Subcutaneous adipose tissue (tissue), 4 donors: Measurements from ENCODE around the gene TGFBI. TPM values are rescaled to one million over a fixed set of nuclear protein-coding genes. Genes with fewer than 3 reads are reported as not detected.

Experiments used
- total RNA-seq, 4 donors: library from RNA; depleted of rRNA; stranded (reverse); fragments of >200 nt; gene quantifications; one replicate each; pipeline ENCODE4 v1.1.0, GENCODE V29; 2016
- TF ChIP-seq, protein P1 (sequence below): fragments of 450-650 bp; IDR thresholded peaks from one replicate; pipeline ENCODE4 v1.5.1; 2016; ENCODE audit warnings: low read depth, mild to moderate bottlenecking, control low read depth, antibody characterized with exemption, moderate library complexity

Gene TGFBI
- 100 to 1,000 TPM; 133 to 240 (median 164) TPM for total RNA-seq

- TF ChIP-seq, protein P1, sequence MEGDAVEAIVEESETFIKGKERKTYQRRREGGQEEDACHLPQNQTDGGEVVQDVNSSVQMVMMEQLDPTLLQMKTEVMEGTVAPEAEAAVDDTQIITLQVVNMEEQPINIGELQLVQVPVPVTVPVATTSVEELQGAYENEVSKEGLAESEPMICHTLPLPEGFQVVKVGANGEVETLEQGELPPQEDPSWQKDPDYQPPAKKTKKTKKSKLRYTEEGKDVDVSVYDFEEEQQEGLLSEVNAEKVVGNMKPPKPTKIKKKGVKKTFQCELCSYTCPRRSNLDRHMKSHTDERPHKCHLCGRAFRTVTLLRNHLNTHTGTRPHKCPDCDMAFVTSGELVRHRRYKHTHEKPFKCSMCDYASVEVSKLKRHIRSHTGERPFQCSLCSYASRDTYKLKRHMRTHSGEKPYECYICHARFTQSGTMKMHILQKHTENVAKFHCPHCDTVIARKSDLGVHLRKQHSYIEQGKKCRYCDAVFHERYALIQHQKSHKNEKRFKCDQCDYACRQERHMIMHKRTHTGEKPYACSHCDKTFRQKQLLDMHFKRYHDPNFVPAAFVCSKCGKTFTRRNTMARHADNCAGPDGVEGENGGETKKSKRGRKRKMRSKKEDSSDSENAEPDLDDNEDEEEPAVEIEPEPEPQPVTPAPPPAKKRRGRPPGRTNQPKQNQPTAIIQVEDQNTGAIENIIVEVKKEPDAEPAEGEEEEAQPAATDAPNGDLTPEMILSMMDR = no peak
Observed at GRCh38 chr5:136028782-136029742, at the start of gene TGFBI. Gene TGFBI, plus strand, starts transcription at chr5:136028988. Its CDS starts 68 bp downstream, at chr5:136029056.

DNA sequence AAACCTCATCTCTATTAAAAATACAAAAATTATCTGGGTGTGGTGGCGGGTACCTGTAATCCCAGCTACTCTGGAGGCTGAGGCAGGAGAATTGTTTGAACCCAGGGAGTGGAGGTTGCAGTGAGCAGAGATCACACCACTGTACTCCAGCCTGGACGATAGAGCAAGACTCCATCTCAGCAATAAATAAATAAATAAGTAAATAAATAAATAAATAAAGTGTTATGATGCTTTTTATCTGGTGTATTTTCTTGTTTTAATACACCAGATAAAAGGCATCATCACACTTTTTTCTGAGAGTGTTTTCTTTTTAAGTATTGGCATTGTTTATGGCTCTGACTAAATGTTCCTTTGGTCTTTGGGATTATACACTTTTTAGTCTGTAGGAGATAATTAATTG, 49.8 kb upstream of the TGFBI start:
- TF ChIP-seq, protein P1 = no peak

DNA sequence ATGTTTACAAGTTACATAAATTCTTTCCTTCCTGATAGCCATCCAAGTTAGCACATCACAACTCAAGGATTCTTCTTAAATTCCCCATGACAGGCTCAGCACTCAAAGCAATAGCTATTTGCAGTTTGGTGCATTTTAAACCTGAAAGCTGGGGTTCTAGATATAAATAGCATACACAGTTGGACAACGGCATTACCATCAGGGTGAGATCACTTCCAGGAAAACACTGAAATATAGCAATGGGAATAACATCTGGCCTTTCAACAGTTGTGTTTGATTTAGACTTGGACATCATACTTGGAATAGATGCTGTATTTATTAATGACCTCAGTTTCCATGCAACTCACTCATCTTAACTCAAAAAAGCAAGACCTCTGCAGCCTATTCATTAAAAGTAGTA, 49.3 kb upstream of the TGFBI start:
- TF ChIP-seq, protein P1 = no peak

DNA sequence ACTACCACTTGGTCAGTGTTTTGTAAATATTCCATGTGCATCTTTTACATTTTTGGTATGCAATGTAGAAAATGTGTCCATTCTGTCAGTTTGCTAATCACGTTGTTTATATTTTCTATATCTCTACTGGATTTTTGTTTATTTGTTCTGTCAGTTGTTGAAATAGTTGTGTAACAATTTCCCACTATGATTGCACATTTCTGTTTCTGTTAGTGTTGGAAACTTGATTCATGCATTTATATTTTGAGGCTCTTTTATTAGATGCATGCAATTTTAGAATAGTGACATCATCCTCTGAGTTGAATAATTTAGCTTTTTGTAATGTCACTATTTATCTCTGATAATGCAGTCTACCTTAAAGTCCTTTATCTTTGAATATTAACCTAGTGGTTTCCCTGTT, 48.2 kb upstream of the TGFBI start:
- TF ChIP-seq, protein P1 = no peak

GRCh38 chr5:135985951-135986350, 42.8 kb upstream of the TGFBI start:
- TF ChIP-seq, protein P1 = no peak

GRCh38 chr5:135986401-135986800, 42.4 kb upstream of the TGFBI start:
- TF ChIP-seq, protein P1 = no peak

DNA sequence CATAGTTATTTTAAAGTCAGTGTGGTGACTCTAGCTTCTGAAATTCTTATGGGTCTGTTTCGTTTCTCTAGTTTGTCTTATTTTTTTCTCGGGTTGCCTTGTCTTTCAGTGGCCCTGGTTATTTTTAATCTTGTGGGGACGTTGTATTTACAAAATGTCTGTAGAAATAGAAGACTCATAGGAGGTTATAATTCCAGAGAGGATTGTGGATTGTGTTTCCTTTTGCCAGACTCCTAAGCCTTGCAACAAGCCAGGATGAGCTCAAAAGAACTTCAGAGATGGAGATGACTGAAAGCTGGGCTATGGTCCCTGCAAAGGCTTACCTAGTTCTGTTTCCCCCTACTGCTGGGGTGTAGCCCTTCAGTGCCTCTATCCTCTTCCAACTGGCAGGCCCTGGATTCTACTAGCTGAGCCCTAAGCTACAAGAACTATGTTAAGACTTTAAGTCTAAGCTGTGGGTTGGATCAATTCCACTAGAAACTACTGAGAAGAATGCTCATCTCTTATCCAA, 41.8 kb upstream of the TGFBI start:
- TF ChIP-seq, protein P1 = no peak
